IMR-90 (cell line): ENCODE results near the gene GRIK5. TPM values are rescaled to one million over a fixed set of nuclear protein-coding genes. Genes with fewer than 3 reads are reported as not detected.
A peak's percentile ranks its signal among the peaks of the same experiment; 100 is the strongest.

Experiments
- ATAC-seq: fragments of 200-7000 bp; cut with Tn5 transposase; 2 replicates; pipeline ENCODE4 v1.9.1; 2020; ENCODE audit warnings: low read depth, mild to moderate bottlenecking, moderate library complexity
- BruUV-seq: library from RNA; stranded (reverse); fragments of 400-500 nt; replicated peaks from 2 replicates; lab custom pipeline; 2021; lab: Mats Ljungman, UMichigan
- CTCF ChIA-PET: fragments of 300-600 bp; formaldehyde crosslinking; extraction: SDS; loops from one replicate; lab custom pipeline; 2021; ENCODE audit warnings: antibody characterized with exemption; lab: Yijun Ruan, JAX
- POLR2A ChIA-PET: fragments of 300-600 bp; sonication (Branson Sonifier 250); formaldehyde crosslinking; loops from one replicate; lab custom pipeline; 2022; ENCODE audit warnings: antibody characterized with exemption; ENCODE audit not compliant: unreplicated experiment; lab: Charles Lee
- DNase-seq: peaks from one replicate; pipeline ENCODE4 v3.0.0; 2013
- H2AFZ ChIP-seq: replicated peaks from 2 replicates; pipeline ENCODE3; 2013; ENCODE audit warnings: low read length, mild to moderate bottlenecking; ENCODE audit not compliant: poor library complexity
- H2AK5ac ChIP-seq: 2 replicates; pipeline ENCODE4 v1.6.1; 2013; ENCODE audit warnings: low read depth, low read length, inconsistent platforms
- H2AK9ac ChIP-seq: replicated peaks from 2 replicates; pipeline ENCODE3; 2013; ENCODE audit warnings: mild to moderate bottlenecking, low read depth, low read length, moderate library complexity; ENCODE audit not compliant: poor library complexity
- H2BK120ac ChIP-seq: 2 replicates; pipeline ENCODE4 v1.6.1; 2013; ENCODE audit warnings: low read depth, low read length, inconsistent platforms
- H2BK15ac ChIP-seq: 3 replicates; pipeline ENCODE4 v1.6.1; 2013; ENCODE audit warnings: low read depth, low read length, inconsistent platforms
- H2BK20ac ChIP-seq: 2 replicates; pipeline ENCODE4 v1.6.1; 2013; ENCODE audit warnings: low read depth, mild to moderate bottlenecking, inconsistent platforms, low read length, moderate library complexity
- H2BK5ac ChIP-seq: 2 replicates; pipeline ENCODE4 v1.6.1; 2013; ENCODE audit warnings: mild to moderate bottlenecking, low read depth, low read length, inconsistent platforms; ENCODE audit not compliant: poor library complexity, severe bottlenecking
- H3K14ac ChIP-seq: replicated peaks from 2 replicates; pipeline ENCODE4 v1.6.1; 2013; ENCODE audit warnings: low read depth, low read length, inconsistent platforms
- H3K18ac ChIP-seq: 2 replicates; pipeline ENCODE4 v1.6.1; 2013; ENCODE audit warnings: low read depth, low read length, control low read depth
- H3K23ac ChIP-seq: 2 replicates; pipeline ENCODE4 v1.6.1; 2013; ENCODE audit warnings: low read depth, low read length, inconsistent platforms
- H3K27ac ChIP-seq: 2 replicates; pipeline ENCODE4 v1.5.1; 2013; ENCODE audit warnings: mild to moderate bottlenecking, control low read depth, low read length; ENCODE audit not compliant: insufficient read depth
- H3K27me3 ChIP-seq: 2 replicates; pipeline ENCODE4 v1.6.1; 2013; ENCODE audit warnings: low read length; ENCODE audit not compliant: control insufficient read depth, insufficient read depth
- H3K36me3 ChIP-seq: 2 replicates; pipeline ENCODE4 v1.6.1; 2013; ENCODE audit warnings: low read length, mixed read lengths; ENCODE audit not compliant: control insufficient read depth, insufficient read depth
- H3K4ac ChIP-seq: 2 replicates; pipeline ENCODE4 v1.6.1; 2013; ENCODE audit warnings: low read depth, low read length, inconsistent platforms
- H3K4me1 ChIP-seq: 2 replicates; pipeline ENCODE4 v1.6.1; 2013; ENCODE audit warnings: low read length, mixed read lengths; ENCODE audit not compliant: control insufficient read depth, insufficient read depth
- H3K4me2 ChIP-seq: 2 replicates; pipeline ENCODE4 v1.6.1; 2013; ENCODE audit warnings: low read depth, mild to moderate bottlenecking, control low read depth, low read length, moderate library complexity
- H3K4me3 ChIP-seq: 2 replicates; pipeline ENCODE4 v1.5.1; 2013; ENCODE audit warnings: low read depth, mild to moderate bottlenecking, control low read depth, low read length, moderate library complexity; ENCODE audit not compliant: insufficient read depth
- H3K56ac ChIP-seq: 2 replicates; pipeline ENCODE4 v1.6.1; 2013; ENCODE audit warnings: low read length, inconsistent platforms; ENCODE audit not compliant: insufficient read depth; ENCODE audit errors: extremely low read depth
- H3K79me1 ChIP-seq, 2 experiments: 2 replicates each; pipeline ENCODE4 v1.6.1; 2013; ENCODE audit warnings: low read length in 2 of 2, inconsistent platforms in 1 of 2, low read depth in 1 of 2
- H3K9ac ChIP-seq: 2 replicates; pipeline ENCODE4 v1.6.1; 2013; ENCODE audit warnings: low read depth, low read length, control low read depth
- H3K9me1 ChIP-seq: 2 replicates; pipeline ENCODE4 v1.6.1; 2013; ENCODE audit warnings: low read length, inconsistent platforms; ENCODE audit not compliant: insufficient read depth
- H3K9me3 ChIP-seq: 2 replicates; pipeline ENCODE4 v1.6.1; 2013; ENCODE audit warnings: low read length; ENCODE audit not compliant: control insufficient read depth, insufficient read depth
- H4K20me1 ChIP-seq: 2 replicates; pipeline ENCODE4 v1.6.1; 2013; ENCODE audit warnings: low read length, inconsistent platforms; ENCODE audit not compliant: insufficient read depth
- H4K5ac ChIP-seq: 2 replicates; pipeline ENCODE4 v1.6.1; 2013; ENCODE audit warnings: mild to moderate bottlenecking, low read depth, low read length, control low read depth
- H4K8ac ChIP-seq, 2 experiments: 2 replicates each; pipeline ENCODE4 v1.6.1; 2013; ENCODE audit warnings: low read depth in 2 of 2, low read length in 2 of 2, control low read depth in 1 of 2, inconsistent platforms in 1 of 2
- H4K91ac ChIP-seq: 2 replicates; pipeline ENCODE4 v1.6.1; 2013; ENCODE audit warnings: low read depth, low read length, inconsistent platforms; ENCODE audit not compliant: insufficient read depth
- BHLHE40 ChIP-seq: fragments of 150-350 bp; IDR thresholded peaks from 2 replicates; pipeline ENCODE4 v1.6.1; 2016; ENCODE audit warnings: mild to moderate bottlenecking, low read depth, low read length
- CEBPB ChIP-seq: IDR thresholded peaks from 2 replicates; pipeline ENCODE4 v1.6.1; 2012; ENCODE audit warnings: low read depth, low read length, improper control_type of control experiment
- FOS ChIP-seq: fragments of 150-350 bp; IDR thresholded peaks from 2 replicates; pipeline ENCODE4 v1.6.1; 2016; ENCODE audit warnings: low read depth, low read length
- MAFK ChIP-seq: IDR thresholded peaks from 2 replicates; pipeline ENCODE4 v1.6.1; 2012; ENCODE audit warnings: low read depth, low read length, improper control_type of control experiment
- MAZ ChIP-seq: IDR thresholded peaks from 2 replicates; pipeline ENCODE4 v1.6.1; 2012; ENCODE audit warnings: low read depth, mild to moderate bottlenecking, low read length, improper control_type of control experiment, moderate library complexity, borderline replicate concordance
- MXI1 ChIP-seq: IDR thresholded peaks from 2 replicates; pipeline ENCODE4 v1.6.1; 2012; ENCODE audit warnings: low read depth, mild to moderate bottlenecking, low read length, moderate library complexity, borderline replicate concordance
- NFE2L2 ChIP-seq: fragments of 150-350 bp; IDR thresholded peaks from 2 replicates; pipeline ENCODE4 v1.6.1; 2016; ENCODE audit warnings: low read depth, mild to moderate bottlenecking, low read length
- RAD21 ChIP-seq: IDR thresholded peaks from 2 replicates; pipeline ENCODE4 v1.6.1; 2012; ENCODE audit warnings: low read length, improper control_type of control experiment
- RCOR1 ChIP-seq: IDR thresholded peaks from 2 replicates; pipeline ENCODE4 v1.6.1; 2012; ENCODE audit warnings: mild to moderate bottlenecking, low read length, improper control_type of control experiment; ENCODE audit not compliant: insufficient replicate concordance
- RFX5 ChIP-seq: IDR thresholded peaks from 2 replicates; pipeline ENCODE4 v1.8.0; 2012; ENCODE audit warnings: low read depth, mild to moderate bottlenecking, low read length, moderate library complexity
- SMC3 ChIP-seq: fragments of 150-350 bp; IDR thresholded peaks from 2 replicates; pipeline ENCODE4 v1.6.1; 2016; ENCODE audit warnings: low read depth, mild to moderate bottlenecking, antibody characterized with exemption, low read length, moderate library complexity
- WGBS, 2 experiments: methylation state at CpG; one replicate each; pipeline versions ENCODE4 v1.1.5 to v1.1.7; 2013; ENCODE audit warnings: missing lambda C conversion rate in 2 of 2; ENCODE audit not compliant: insufficient read length in 1 of 2; ENCODE audit errors: extremely low coverage in 2 of 2; 5-methylcytosine and 5-hydroxymethylcytosine counted together
- dilution Hi-C: fragments of 300-500 bp; cut with HindIII; formaldehyde crosslinking; loops from one replicate; pipeline ENCODE4 v1.14.3; 2018; ENCODE audit warnings: low sequenced_read_pairs; ENCODE audit not compliant: unreplicated experiment
- in situ Hi-C: fragments of 300-500 bp; cut with MboI; formaldehyde crosslinking; loops from 3 replicates; pipeline ENCODE4 v1.14.3; 2019; ENCODE audit warnings: low sequenced_read_pairs, inconsistent platforms, mixed read lengths
- intact Hi-C: fragments of 100-400 bp; cut with micrococcal nuclease; formaldehyde crosslinking; loops from 2 replicates; pipeline ENCODE4 v1.10.0; 2022
- polyA plus RNA-seq, 3 experiments: library from polyadenylated mRNA; depleted of rRNA; stranded (reverse); fragments of >200 nt; gene quantifications; 2 replicates each; pipeline ENCODE4 v1.2.3, GENCODE V29; 2012; ENCODE audit warnings: low replicate concordance in 1 of 3
- total RNA-seq: library from RNA; depleted of rRNA; stranded (reverse); fragments of >200 nt; gene quantifications from 2 replicates; pipeline ENCODE4 v1.2.3, GENCODE V29; 2012
- TF ChIP-seq, protein P1 (sequence below): fragments of 150-350 bp; IDR thresholded peaks from 2 replicates; pipeline ENCODE4 v1.6.1; 2017; ENCODE audit warnings: mild to moderate bottlenecking, antibody characterized with exemption, low read length, low read depth
- TF ChIP-seq, protein P2 (sequence below): conservative IDR thresholded peaks from 2 replicates; pipeline ENCODE4 v1.5.1; 2012; ENCODE audit warnings: mild to moderate bottlenecking, low read depth, low read length, improper control_type of control experiment

GRIK5 gene
- total and polyA plus RNA-seq, 2 of the 4 experiments (the other 2 are of a cell fraction) = 0.10 TPM; not detected in 1

GRCh38 chr19:41959056-41960053 is 110.7 kb downstream of the GRIK5 start, which contains the start of gene RABAC1:
RABAC1 (minus strand) TSS chr19:41959321; CDS start chr19:41959292, 29 bp downstream.
- 0% methylated on average over 20 of the region's 46 CpGs; no CpG with 5 or more reads in 1 of the 2 experiments for WGBS, 2 experiments
- Histone ChIP-seq H3K27ac (peak within 1 kb of the TSS; percentile 79), H2AK5ac (peak within 1 kb of the TSS; percentile 98), H2BK15ac (no peak within 1 kb of the TSS), H4K20me1 (peaks cover 21% of the 10 kb centered on the region), H4K8ac (peak within 1 kb of the TSS; percentile 61 to 86), H3K56ac (peak within 1 kb of the TSS; percentile 66), H3K36me3 (peaks cover 10% of the 10 kb centered on the region; the same call in 1 of the 2 replicates), H3K9ac (peak within 1 kb of the TSS; percentile 91), H3K79me1 (peaks cover 7 to 26% of the 10 kb centered on the region in 2 experiments), H3K4me3 (peak within 1 kb of the TSS; percentile 88), H3K4ac (peak within 1 kb of the TSS; percentile 91), H3K9me3 (no peaks in the 10 kb centered on the region), H2BK20ac (peak within 1 kb of the TSS; percentile 10; the same call in 1 of the 2 replicates), H3K4me2 (peak within 1 kb of the TSS; percentile 86), H3K27me3 (no peaks in the 10 kb centered on the region), H2BK5ac (peak within 1 kb of the TSS; percentile 78), H4K5ac (peak within 1 kb of the TSS; percentile 61), H2AK9ac (peak within 1 kb of the TSS; percentile 97), H2BK120ac (peak within 1 kb of the TSS; percentile 53), H3K9me1 (peaks cover 7% of the 10 kb centered on the region; the same call in 1 of the 2 replicates), H3K14ac (peak within 1 kb of the TSS; percentile 98), H4K91ac (peak within 1 kb of the TSS; percentile 97), H2AFZ (peak within 1 kb of the TSS; percentile 93), H3K23ac (peak within 1 kb of the TSS; percentile 99), H3K18ac (peak within 1 kb of the TSS; percentile 43), H3K4me1 (peaks cover 6% of the 10 kb centered on the region)
- in situ Hi-C loops (no loop called here), dilution Hi-C loops (no loop called here), intact Hi-C loops (loop anchor here (5.0 to 10.0 kb wide), 2 partner anchors 73 to 165 kb away; partner anchors contain the start of gene CEACAM3)
- DNase-seq (peak; percentile 91), ATAC-seq (peak; percentile 87)
- BruUV-seq = no TSS peak
- ChIA-PET CTCF (interaction anchor here (0.5 to 2.0 kb wide), 3 partner anchors 12 to 1428 kb away, joined by 4 to 5 read pairs (median 4); no protein-coding TSS in a partner anchor), POLR2A (interaction anchor here (0.5 kb wide), 1 partner anchor 9 kb away, joined by 4 read pairs; no protein-coding TSS in a partner anchor)
- TF ChIP-seq MAFK (no peak), NFE2L2 (peak; percentile 5; the same call in 1 of the 2 replicates), CEBPB (no peak), MAZ (peak; percentile 92; the same call in 1 of the 2 replicates), BHLHE40 (peak; percentile 70), RFX5 (no peak), RCOR1 (no peak), SMC3 (no peak), MXI1 (no peak), RAD21 (0 out of 2 replicates have a peak, but pooled peaks have one; percentile 5), FOS (no peak)
- TF ChIP-seq, protein P1, sequence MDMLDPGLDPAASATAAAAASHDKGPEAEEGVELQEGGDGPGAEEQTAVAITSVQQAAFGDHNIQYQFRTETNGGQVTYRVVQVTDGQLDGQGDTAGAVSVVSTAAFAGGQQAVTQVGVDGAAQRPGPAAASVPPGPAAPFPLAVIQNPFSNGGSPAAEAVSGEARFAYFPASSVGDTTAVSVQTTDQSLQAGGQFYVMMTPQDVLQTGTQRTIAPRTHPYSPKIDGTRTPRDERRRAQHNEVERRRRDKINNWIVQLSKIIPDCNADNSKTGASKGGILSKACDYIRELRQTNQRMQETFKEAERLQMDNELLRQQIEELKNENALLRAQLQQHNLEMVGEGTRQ = no peak
- TF ChIP-seq, protein P2, sequence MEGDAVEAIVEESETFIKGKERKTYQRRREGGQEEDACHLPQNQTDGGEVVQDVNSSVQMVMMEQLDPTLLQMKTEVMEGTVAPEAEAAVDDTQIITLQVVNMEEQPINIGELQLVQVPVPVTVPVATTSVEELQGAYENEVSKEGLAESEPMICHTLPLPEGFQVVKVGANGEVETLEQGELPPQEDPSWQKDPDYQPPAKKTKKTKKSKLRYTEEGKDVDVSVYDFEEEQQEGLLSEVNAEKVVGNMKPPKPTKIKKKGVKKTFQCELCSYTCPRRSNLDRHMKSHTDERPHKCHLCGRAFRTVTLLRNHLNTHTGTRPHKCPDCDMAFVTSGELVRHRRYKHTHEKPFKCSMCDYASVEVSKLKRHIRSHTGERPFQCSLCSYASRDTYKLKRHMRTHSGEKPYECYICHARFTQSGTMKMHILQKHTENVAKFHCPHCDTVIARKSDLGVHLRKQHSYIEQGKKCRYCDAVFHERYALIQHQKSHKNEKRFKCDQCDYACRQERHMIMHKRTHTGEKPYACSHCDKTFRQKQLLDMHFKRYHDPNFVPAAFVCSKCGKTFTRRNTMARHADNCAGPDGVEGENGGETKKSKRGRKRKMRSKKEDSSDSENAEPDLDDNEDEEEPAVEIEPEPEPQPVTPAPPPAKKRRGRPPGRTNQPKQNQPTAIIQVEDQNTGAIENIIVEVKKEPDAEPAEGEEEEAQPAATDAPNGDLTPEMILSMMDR = no peak; the same call in 1 of the 2 replicates
